Measurements from ENCODE around the gene ARPC5.

ARPC5 gene

GRCh38 chr1:183584147-183584546 lies 51.4 kb downstream of the ARPC5 start:
- DNase-seq: peak in 1 of 3 donors; percentile 41

- peak in 2 of 3 donors; percentile 83 to 88 for DNase-seq
These were observed 52.1 kb downstream of the ARPC5 start for GRCh38 chr1:183583466-183583865.

- peak in 1 of 3 donors; percentile 50 for DNase-seq
These were observed 53.4 kb downstream of the ARPC5 start for GRCh38 chr1:183582021-183582713.

- DNase-seq: peak; percentile 71 to 84 (median 81)
These were observed 55.3 kb downstream of the ARPC5 start for GRCh38 chr1:183580281-183580682.

GRCh38 chr1:183578856-183579255 lies 56.7 kb downstream of the ARPC5 start:
- no peak for DNase-seq

- no peak for DNase-seq
These were observed 57.6 kb downstream of the ARPC5 start for GRCh38 chr1:183577897-183578465.

- DNase-seq: peak in 1 of 3 donors; percentile 18
These were observed 59.0 kb downstream of the ARPC5 start for GRCh38 chr1:183576537-183576936.

- DNase-seq: no peak
These were observed 60.0 kb downstream of the ARPC5 start for GRCh38 chr1:183575606-183576005.

- no peak for DNase-seq
These were observed 62.9 kb downstream of the ARPC5 start for GRCh38 chr1:183572721-183573120.

- no peak for DNase-seq
These were observed 63.8 kb downstream of the ARPC5 start for GRCh38 chr1:183571678-183572268.

All from suppressor macrophage treated with lipopolysaccharide for 1 hour (primary cell).